Measurements from ENCODE around the gene GMPR2.

DNA sequence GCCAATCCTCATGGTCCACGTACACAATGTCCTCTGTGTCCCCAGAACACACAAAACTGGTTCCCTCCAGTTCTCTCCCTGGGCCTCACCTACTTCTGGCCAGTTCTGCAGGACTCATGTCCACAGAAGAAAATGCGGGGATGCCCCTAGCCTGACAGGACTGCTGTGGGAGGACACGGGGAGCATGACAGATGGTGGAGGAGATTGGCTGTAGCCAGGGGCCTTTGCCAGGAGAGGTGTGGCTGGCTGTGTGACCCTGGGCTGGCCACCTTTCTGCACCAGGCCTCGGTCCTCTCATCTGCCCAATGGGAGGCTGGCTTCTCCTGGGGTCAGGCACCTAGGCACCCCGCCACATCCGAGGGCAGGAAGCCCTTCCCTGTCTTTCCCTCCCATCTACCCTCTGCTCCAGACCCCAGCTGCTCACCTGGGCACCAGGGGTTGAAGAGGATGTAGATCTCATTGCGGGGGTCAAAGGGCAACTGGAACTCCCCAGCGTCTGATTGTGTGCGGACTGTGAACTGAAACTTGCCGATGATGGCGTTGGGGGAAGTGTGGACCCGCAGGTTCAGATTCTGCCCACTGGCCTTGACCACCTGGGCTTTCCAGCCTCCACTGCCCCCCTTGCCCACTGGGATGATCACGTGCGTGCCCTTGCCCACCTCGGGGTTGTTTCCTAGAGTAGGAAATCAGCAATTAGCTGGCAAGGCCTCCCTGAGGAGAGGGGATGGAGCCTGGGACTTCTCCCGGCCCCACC, 27.5 kb downstream of the GMPR2 start:
- TF ChIP-seq NFIC (IDR thresholded peaks at IDR 0.05) (no peak), RAD21 (IDR thresholded peaks at IDR 0.05; ENCODE audit: low read depth) (no peak), TEAD4 (IDR thresholded peaks at IDR 0.05) (no peak), TAF1 (IDR thresholded peaks at IDR 0.05; ENCODE audit: low read depth) (no peak), FOXM1 (IDR thresholded peaks at IDR 0.05; ENCODE audit: borderline replicate concordance, low read depth) (no peak), EP300 (IDR thresholded peaks at IDR 0.05; ENCODE audit: borderline replicate concordance) (no peak), YY1 (IDR thresholded peaks at IDR 0.05; ENCODE audit: low read depth) (no peak), CREB1 (IDR thresholded peaks at IDR 0.05; ENCODE audit: low read depth) (no peak)
- TF ChIP-seq, protein P1, sequence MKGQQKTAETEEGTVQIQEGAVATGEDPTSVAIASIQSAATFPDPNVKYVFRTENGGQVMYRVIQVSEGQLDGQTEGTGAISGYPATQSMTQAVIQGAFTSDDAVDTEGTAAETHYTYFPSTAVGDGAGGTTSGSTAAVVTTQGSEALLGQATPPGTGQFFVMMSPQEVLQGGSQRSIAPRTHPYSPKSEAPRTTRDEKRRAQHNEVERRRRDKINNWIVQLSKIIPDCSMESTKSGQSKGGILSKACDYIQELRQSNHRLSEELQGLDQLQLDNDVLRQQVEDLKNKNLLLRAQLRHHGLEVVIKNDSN (IDR thresholded peaks at IDR 0.05) = no peak
- TF ChIP-seq, protein P2, sequence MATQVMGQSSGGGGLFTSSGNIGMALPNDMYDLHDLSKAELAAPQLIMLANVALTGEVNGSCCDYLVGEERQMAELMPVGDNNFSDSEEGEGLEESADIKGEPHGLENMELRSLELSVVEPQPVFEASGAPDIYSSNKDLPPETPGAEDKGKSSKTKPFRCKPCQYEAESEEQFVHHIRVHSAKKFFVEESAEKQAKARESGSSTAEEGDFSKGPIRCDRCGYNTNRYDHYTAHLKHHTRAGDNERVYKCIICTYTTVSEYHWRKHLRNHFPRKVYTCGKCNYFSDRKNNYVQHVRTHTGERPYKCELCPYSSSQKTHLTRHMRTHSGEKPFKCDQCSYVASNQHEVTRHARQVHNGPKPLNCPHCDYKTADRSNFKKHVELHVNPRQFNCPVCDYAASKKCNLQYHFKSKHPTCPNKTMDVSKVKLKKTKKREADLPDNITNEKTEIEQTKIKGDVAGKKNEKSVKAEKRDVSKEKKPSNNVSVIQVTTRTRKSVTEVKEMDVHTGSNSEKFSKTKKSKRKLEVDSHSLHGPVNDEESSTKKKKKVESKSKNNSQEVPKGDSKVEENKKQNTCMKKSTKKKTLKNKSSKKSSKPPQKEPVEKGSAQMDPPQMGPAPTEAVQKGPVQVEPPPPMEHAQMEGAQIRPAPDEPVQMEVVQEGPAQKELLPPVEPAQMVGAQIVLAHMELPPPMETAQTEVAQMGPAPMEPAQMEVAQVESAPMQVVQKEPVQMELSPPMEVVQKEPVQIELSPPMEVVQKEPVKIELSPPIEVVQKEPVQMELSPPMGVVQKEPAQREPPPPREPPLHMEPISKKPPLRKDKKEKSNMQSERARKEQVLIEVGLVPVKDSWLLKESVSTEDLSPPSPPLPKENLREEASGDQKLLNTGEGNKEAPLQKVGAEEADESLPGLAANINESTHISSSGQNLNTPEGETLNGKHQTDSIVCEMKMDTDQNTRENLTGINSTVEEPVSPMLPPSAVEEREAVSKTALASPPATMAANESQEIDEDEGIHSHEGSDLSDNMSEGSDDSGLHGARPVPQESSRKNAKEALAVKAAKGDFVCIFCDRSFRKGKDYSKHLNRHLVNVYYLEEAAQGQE (IDR thresholded peaks at IDR 0.05; ENCODE audit: low read depth) = no peak
